NCI-H345 treated with DMSO at 0.1 percent for 48 hours (cell line): ENCODE results near the gene COL18A1.

Source experiments
- DNase-seq: peaks from one replicate; lab custom pipeline; 2025; ENCODE audit not compliant: unreplicated experiment; lab: John Stamatoyannopoulos, UW

The COL18A1 gene

GRCh38 chr21:45382697-45382997 is 22.3 kb upstream of the COL18A1 start:
- no peak for DNase-seq

DNA sequence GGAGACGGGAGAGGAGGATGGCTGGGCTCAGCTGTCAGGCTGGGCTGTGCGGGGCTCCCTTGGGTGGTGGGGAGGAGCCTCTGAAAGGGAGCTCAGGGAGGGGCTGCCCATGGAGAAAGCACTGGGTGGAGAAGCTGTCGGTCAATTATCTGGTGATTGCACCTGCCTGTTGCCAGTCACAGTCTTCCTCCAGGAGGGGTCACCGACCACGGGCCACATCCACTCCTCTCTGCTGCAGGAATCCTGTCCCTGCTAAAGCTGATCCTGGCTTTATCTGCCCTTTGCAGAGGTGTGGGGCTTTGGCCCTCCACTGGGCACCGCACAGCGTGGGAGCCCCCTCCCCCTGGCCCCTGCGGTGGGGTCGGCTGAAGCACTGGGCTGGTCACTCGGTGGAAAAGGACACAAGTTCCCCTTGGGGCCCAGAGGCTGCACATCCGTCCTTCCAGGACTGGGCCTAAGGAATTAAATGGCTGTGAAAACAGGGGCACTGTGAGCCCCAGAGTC is 21.8 kb upstream of the COL18A1 start:
- no peak for DNase-seq

GRCh38 chr21:45383615-45384201 is 21.3 kb upstream of the COL18A1 start:
- no peak for DNase-seq

- no peak for DNase-seq
Measured at GRCh38 chr21:45384656-45385548, 20.1 kb upstream of the COL18A1 start.

DNA sequence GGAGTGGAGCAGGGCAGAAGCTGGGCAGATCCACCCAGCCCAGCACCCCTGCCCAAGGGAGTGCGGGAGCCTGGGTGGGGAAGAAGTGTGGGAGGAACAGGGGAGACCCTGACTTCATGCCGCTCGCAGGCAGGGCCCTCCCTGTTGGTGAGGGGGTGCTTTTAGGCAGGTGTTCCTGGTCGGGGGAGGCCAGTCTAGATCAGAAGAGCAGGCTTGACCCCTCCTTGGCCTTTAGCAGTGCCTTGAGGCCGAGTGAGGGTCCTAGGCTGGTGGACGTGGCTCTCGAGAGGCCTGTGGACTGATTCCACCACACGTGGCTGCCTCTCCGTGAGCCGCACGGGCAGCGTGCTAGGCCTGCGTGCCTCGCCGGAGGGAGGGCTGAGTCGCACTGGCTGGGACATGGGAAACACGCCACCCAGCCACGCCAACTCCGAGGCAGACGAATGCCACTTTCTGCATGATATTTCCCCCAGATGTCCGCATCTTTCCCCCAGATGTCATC is 19.4 kb upstream of the COL18A1 start:
- no peak for DNase-seq

DNA sequence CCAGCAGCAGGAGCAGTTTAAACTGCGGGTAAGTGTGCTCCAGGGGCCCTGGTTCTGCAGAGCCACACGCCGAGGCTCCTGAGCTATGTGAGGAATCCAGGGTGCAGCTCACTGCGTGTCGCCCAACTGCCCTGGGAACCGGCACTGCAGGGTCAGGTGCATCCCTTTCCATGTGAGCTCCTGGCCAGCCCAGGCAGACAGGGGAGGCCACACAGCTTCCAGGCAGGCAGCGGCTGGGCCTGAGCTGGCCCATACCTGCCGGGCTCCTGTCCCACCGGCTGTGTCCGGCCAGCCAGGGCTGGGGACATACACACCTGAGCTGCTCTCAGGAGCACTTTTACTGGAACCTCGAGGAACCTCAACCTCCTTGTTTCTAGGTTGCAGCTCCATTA is 18.6 kb upstream of the COL18A1 start:
- no peak for DNase-seq

DNA sequence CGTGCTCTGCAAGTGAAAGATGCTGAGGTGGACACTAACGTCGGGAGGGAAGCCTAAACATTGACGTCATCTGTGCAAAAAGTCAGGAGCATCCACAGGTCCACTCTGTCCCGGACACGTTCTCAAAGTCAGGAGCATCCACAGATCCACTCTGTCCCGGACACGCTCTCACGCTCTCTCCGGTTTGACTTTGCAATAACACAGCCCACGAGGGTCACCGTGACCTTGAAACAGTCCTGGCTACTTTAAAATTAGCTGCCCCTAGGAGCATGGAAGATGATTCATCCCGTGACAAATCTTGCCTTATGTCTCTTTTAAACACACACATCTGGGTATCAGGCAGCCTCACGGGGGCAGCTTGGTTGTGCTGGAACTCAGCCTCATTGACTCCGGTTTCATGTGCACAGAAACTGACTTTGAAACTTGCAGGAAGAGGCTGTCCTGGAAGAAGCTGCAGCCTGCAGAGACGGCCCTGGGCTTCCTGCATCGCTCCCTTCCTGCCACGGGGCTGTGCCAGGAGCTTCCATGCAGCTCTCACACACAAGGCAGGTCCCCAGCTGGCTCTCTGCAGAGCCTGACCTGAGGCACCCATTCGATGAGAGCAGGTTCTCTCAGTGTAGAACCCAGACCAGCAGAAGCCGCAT is 18.1 kb upstream of the COL18A1 start:
- DNase-seq, result no peak

DNA sequence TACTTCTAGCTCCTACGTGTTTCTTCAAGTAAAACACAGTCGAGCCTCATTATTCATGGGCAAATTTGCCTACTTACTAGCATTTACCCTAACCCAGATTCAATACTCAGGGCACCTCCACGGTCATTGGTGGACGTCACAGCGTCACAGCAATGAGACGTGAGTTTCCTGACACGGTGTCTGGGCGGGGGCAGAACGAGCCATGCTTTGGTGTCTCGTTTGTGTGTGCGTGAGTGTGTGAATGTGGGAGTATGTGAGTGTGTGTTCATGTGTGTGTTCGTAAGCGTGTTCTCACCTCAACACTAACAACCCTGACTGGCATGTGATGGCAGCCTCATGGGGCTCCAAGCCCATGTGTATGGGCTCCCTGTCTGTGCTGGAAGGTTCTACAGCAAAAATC is 17.5 kb upstream of the COL18A1 start:
- no peak for DNase-seq

GRCh38 chr21:45388011-45388521 is 16.9 kb upstream of the COL18A1 start:
- no peak for DNase-seq

DNA sequence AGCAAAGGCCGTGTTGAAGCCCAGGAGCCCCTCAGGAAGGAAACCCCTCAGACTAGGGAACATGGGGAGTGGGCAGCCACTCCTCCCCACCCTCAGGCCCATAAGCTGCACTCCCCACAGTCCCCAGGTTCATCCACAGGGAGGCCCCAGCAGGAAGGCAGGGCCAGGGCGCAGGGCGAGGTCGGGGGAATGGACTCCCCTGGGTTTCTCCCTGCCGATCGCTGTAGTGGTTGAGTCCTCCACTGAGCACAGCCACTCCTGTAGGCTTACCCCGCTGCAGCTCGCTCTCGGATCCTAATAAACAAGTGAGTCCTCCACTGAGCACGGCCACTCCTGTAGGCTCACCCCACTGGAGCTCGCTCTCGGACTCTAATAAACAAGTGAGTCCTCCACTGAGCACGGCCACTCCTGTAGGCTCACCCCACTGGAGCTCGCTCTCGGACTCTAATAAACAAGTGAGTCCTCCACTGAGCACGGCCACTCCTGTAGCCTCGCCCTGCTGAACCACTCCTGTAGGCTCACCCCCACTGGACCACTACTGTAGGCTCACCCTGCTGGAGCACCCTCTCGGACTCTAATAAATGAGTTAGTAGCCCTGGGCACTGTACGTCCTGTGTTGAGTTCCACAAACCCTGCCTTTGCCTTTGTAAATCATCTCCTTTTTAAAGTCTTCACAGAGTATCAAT is 16.2 kb upstream of the COL18A1 start:
- no peak for DNase-seq

DNA sequence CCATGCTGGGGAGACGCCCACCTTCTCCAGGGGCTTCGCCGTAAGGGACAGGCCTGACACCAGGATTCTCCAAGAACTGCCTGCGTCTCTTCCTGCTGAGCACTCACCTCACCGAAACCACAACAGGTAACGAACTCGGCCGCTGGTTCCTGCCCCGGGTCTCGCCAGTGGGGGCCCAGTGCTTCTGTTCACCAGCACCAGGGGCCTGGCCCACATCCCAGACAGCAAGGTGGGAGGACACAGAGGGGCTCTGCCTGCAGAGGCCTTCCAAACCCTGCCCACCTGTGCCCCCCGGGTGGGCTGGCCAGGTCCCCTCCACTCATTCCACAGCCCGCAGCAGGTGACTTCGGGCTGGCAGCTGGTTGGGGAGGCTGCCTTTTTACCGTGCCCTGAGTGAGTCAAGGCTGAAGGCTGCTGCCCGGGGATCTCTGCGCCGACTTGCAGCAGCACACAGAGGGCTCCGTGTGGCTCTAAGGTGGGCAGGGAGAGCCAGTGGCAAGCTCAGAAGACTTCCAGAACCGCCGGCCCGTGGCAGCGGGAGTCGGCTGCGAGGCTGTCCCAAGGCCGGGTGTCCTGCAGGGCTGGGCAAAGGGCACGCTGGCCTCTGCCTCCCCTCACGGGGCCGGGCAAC is 14.7 kb upstream of the COL18A1 start:
- no peak for DNase-seq

GRCh38 chr21:45390831-45391742 is 13.9 kb upstream of the COL18A1 start:
- DNase-seq, result no peak

GRCh38 chr21:45391743-45392572 is 13.0 kb upstream of the COL18A1 start:
- DNase-seq, result no peak

DNA sequence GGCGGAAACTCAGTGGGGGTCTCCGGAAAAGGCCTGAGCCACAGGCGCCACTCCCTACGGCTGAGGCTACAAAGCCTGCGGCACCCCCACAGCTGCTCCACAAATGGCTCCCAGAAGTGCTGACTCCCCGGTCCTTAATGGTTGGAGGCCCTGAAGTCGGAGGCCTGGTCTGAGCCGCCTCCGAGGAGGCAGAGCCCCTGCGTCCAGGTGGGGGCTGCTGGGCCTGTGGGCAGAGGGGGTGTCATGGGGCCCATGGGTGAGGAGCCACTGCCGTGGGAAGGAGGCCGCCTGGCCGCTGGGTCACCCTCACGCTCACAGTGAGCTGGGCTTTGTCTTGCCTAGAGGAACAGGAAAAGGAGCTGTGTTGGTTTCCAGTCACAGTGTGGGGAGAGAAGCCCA is 12.4 kb upstream of the COL18A1 start:
- DNase-seq, result no peak

- no peak for DNase-seq
Measured at GRCh38 chr21:45393021-45393420, 11.9 kb upstream of the COL18A1 start.

- no peak for DNase-seq
Measured at GRCh38 chr21:45393833-45394638, 10.9 kb upstream of the COL18A1 start.

DNA sequence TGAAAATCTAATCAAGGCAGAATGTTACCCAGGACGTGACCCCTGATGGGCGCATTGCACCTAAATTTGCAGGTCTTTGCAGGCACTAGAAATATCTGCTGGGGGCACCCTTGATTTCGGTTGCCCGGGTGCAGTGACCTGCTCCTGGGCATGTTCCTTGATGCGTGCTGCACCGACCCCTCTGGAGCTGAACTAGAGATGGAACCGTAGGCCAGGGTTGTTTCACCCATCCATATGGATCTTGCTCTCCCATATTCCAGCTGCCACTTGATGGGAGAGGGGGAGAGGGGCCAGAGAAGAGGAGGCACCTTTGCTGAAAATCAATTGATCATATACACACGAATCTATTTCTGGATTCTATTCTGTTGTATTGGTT is 8.4 kb upstream of the COL18A1 start:
- no peak for DNase-seq

DNA sequence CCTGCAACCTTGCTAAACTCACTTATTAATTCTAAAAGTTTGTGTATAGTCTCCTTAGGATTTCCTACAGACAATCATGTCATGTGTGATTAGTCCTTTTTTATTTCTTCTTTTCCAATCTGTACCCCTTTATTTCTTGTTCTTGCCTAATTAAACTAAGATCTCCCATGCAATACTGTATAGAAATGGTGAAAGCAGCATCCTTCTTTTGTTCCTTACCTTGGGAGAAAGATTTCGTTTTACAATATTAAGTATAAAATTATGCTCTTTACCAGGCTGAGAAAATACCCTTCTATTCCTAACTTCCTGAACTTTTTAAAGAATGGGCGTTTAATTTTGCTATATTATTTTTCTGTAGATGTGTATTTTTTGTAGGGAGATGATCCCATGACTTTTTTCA is 7.6 kb upstream of the COL18A1 start:
- DNase-seq, result no peak
